HUES48 (cell line): ENCODE data around the gene IFTAP.
"Not testable (repeated sequence)": the region's sequence is repeated elsewhere in the genome, so short reads cannot be mapped to it uniquely, and the experiment has no call there.

Experiments used
- H3K27ac ChIP-seq: one replicate; pipeline ENCODE4 v1.7.0; 2013; ENCODE audit warnings: low read depth, low read length, inconsistent platforms
- H3K27me3 ChIP-seq: 2 replicates; pipeline ENCODE4 v1.6.1; 2013; ENCODE audit warnings: mild to moderate bottlenecking, low read length; ENCODE audit not compliant: control insufficient read depth, insufficient read depth
- H3K36me3 ChIP-seq: 2 replicates; pipeline ENCODE4 v1.6.1; 2013; ENCODE audit warnings: low read length; ENCODE audit not compliant: control insufficient read depth, insufficient read depth
- H3K4me1 ChIP-seq: 2 replicates; pipeline ENCODE4 v1.6.1; 2013; ENCODE audit warnings: mild to moderate bottlenecking, low read length; ENCODE audit not compliant: control insufficient read depth, insufficient read depth
- H3K4me3 ChIP-seq: 2 replicates; pipeline ENCODE4 v1.5.1; 2013; ENCODE audit warnings: mild to moderate bottlenecking, low read depth, low read length
- H3K9ac ChIP-seq: 2 replicates; pipeline ENCODE4 v1.6.1; 2013; ENCODE audit warnings: mild to moderate bottlenecking, low read depth, low read length, moderate library complexity
- H3K9me3 ChIP-seq: 2 replicates; pipeline ENCODE4 v1.6.1; 2013; ENCODE audit warnings: low read length; ENCODE audit not compliant: control insufficient read depth, insufficient read depth

Gene IFTAP

DNA sequence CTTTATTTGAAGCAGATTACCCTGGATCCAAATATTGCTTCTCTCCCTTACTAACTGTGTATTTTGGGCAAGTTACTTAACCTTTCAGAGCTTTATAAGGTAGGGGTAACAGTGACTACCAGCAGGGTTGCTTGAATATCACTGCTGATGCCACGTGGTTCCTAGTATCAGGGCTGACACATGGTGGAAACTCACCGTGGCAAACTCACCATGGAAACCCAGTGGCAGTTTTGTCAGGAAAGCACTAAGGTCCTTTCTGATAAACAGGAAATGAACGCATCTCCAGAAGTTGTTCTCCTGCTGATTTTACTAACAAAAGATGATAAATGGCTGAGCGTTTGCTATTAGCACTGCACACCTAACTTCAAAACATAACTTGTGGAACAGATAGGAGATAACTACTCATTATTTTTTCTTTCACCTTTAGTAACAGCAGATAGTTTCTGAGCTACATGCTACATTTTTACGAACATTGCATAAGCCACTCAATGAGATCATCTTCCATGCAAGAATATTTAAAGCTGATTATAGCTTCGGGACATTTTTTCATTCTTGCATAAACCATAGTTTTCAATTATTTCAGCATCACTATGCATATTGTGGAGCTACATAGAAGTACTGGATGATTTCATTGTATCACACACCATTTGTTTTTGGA, 63.4 kb downstream of the IFTAP start:
- H3K4me3 ChIP-seq = no peak overlapping the region
- H3K9ac ChIP-seq = no peak overlapping the region
- H3K27ac ChIP-seq = no peak overlapping the region
- no peaks in the 10 kb centered on the region for H3K36me3 ChIP-seq
- no peaks in the 10 kb centered on the region for H3K9me3 ChIP-seq
- H3K27me3 ChIP-seq = no peaks in the 10 kb centered on the region
- H3K4me1 ChIP-seq = no peaks in the 10 kb centered on the region

DNA sequence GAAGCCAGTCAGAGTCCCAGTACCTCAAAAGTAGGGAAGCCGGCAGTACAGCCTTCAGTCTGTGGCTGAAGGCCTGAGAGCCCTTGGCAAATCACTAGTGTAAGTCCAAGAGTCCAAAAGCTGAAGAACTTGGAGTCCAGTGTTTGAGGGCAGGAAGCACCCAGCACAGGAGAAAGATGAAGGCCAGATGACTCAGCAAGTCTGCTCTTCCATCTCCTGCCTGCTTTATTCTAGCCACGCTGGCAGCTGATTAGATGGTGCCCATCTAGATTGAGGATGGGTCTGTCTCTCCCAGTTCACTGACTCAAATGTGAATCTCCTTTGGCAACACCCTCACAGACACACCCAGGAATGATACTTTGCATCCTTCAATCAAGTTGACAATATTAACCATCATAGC, 67.1 kb downstream of the IFTAP start:
- not testable (repeated sequence) for H3K27me3 ChIP-seq, H3K27ac ChIP-seq, H3K9me3 ChIP-seq, H3K36me3 ChIP-seq, H3K4me1 ChIP-seq, H3K9ac ChIP-seq, H3K4me3 ChIP-seq

- Histone ChIP-seq H3K9ac (no peak overlapping the region), H3K9me3 (peaks cover 23% of the 10 kb centered on the region), H3K27me3 (no peaks in the 10 kb centered on the region), H3K4me3 (no peak overlapping the region), H3K36me3 (no peaks in the 10 kb centered on the region), H3K27ac (no peak overlapping the region), H3K4me1 (no peaks in the 10 kb centered on the region)
These were observed 78.6 kb downstream of the IFTAP start for GRCh38 chr11:36672815-36673450.

DNA sequence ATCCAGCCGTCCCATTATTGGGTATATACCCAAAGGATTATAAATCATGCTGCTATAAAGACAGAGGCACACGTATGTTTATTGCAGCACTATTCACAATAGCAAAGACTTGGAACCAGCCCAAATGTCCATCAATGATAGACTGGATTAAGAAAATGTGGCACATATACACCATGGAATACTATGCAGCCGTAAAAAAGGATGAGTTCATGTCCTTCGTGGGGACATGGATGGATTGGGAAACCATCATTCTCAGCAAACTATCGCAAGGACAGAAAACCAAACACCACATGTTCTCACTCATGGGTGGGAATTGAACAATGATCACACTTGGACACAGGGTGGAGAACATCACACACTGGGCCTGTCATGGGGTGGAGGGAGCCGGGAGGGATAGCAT, 85.2 kb downstream of the IFTAP start:
- H3K4me3 ChIP-seq, H3K27me3 ChIP-seq, H3K27ac ChIP-seq, H3K9ac ChIP-seq, H3K4me1 ChIP-seq, H3K9me3 ChIP-seq, H3K36me3 ChIP-seq: not testable (repeated sequence)

DNA sequence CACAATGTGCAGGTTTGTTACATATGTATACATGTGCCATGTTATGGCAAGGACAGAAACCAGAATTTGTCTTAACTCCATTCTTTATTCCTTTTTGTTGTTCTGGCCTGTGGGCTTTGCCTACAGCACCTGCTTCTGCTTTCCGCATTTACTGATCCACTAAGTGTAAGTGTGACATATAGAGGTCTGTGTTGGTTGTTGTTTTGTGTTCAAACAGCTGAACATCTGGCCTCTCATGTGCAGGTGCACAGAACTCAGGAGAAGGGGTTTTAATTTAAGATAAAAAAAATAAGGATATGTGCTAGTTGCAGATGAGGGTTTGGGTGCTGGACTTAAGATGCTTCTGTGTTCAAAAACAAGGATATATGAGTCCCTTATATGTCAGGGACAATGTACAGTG, 89.5 kb downstream of the IFTAP start:
- H3K4me3 ChIP-seq = no peak overlapping the region
- no peaks in the 10 kb centered on the region; the same call in 1 of the 2 replicates for H3K9me3 ChIP-seq
- no peaks in the 10 kb centered on the region for H3K27me3 ChIP-seq
- H3K4me1 ChIP-seq = no peaks in the 10 kb centered on the region
- H3K27ac ChIP-seq = no peak overlapping the region
- H3K9ac ChIP-seq = no peak overlapping the region
- no peaks in the 10 kb centered on the region for H3K36me3 ChIP-seq

DNA sequence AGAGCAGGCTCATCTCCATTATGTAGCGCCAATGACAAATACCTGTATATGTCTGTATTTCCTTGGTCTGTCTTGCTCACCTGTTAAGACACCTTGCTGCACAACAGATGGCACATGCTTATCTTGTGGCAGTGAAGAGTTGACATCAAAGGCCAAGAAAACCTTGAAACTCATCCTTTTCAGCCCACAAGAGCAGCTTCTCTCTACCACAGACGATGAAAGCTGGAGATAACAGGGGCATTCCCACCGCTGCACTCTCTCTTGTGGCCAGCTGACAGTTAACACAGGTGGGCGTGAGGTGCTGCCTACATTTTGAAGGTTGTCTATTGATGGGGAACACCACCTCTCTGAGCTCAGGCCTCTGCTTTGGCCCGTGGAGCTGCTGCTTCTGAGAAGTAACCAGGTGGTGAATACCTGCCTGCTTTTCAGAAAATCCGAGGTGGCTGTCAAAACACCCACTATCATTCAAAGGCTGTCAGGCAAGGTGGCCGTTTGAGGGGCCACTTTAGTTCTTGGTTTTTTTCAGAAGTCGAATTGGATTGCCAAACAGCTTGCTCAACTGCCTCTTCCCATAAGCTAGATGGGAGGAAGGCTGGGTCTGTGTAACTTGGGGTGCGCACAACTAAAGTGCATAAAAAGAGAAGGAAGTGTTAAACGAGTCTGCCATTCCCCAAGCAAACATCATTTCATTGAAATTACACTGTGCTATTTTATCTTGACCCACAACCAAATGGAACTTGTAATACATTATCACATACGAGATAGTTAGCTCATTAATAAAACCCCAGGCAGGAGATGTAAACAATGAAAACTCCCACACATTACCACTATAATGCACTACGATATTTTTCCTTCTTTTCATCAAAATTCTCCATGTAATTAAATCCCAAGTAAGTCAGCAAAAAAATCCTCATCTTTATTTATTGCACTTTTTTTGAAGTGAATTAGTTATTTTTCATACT, 90.8 kb downstream of the IFTAP start:
- no peak overlapping the region for H3K4me3 ChIP-seq
- H3K4me1 ChIP-seq = no peaks in the 10 kb centered on the region
- no peaks in the 10 kb centered on the region for H3K9me3 ChIP-seq
- H3K27me3 ChIP-seq = no peaks in the 10 kb centered on the region
- no peak overlapping the region for H3K27ac ChIP-seq
- H3K36me3 ChIP-seq = no peaks in the 10 kb centered on the region
- no peak overlapping the region for H3K9ac ChIP-seq

DNA sequence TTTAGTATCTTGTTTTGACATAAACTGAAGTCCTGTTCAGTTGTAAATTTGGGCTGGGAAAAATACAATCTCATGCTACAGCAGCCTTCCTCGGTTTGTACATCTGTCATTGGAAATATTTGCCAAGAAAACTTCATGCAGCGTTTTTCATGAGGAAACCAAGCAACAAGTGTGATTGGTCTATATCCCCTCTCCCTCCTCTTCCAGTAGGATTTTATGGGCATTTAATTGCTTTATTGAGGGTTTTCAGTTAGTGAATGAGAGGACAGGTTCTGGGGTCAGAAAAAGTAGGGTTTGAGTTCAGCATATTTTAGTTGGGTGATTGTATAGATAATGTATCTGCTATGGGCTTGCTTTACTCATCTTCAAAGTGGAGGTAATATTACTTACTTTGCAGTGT, 93.8 kb downstream of the IFTAP start:
- Histone ChIP-seq H3K9ac (no peak overlapping the region), H3K4me1 (no peaks in the 10 kb centered on the region), H3K4me3 (no peak overlapping the region), H3K27ac (no peak overlapping the region), H3K9me3 (no peaks in the 10 kb centered on the region), H3K36me3 (no peaks in the 10 kb centered on the region), H3K27me3 (no peaks in the 10 kb centered on the region)

- no peaks in the 10 kb centered on the region for H3K27me3 ChIP-seq
- H3K27ac ChIP-seq = no peak overlapping the region
- no peaks in the 10 kb centered on the region for H3K9me3 ChIP-seq
- H3K36me3 ChIP-seq = no peaks in the 10 kb centered on the region
- no peak overlapping the region for H3K9ac ChIP-seq
- no peaks in the 10 kb centered on the region for H3K4me1 ChIP-seq
- no peak overlapping the region for H3K4me3 ChIP-seq
These were observed 94.4 kb downstream of the IFTAP start for GRCh38 chr11:36688571-36689291.

DNA sequence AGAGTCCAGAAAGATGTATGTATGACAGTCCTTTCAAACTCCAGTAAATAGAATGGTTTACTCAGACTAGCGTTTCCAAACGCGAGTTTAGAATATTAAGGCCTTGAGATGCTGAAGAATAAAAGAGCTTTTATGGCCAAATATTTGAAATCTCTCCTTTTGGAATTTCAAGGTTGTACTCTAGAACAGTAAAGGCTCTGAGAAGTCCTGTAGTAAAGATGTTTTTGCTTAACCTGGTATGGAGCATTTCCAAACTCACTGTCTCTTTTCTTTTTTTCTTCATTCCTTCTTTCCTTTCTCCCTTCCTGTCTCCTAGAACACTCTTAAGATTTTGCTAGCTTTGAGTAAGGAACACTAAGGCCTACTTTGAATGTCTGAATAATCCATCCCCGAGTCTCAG, 95.1 kb downstream of the IFTAP start:
- no peaks in the 10 kb centered on the region for H3K36me3 ChIP-seq
- H3K4me3 ChIP-seq = no peak overlapping the region
- H3K9ac ChIP-seq = no peak overlapping the region
- H3K4me1 ChIP-seq = no peaks in the 10 kb centered on the region
- H3K27me3 ChIP-seq = no peaks in the 10 kb centered on the region
- no peak overlapping the region for H3K27ac ChIP-seq
- no peaks in the 10 kb centered on the region for H3K9me3 ChIP-seq

GRCh38 chr11:36692704-36693103, 98.4 kb downstream of the IFTAP start:
- H3K9ac ChIP-seq = no peak overlapping the region
- H3K9me3 ChIP-seq = no peaks in the 10 kb centered on the region
- H3K4me1 ChIP-seq = no peaks in the 10 kb centered on the region
- H3K36me3 ChIP-seq = no peaks in the 10 kb centered on the region
- H3K27ac ChIP-seq = no peak overlapping the region
- H3K4me3 ChIP-seq = no peak overlapping the region
- H3K27me3 ChIP-seq = no peaks in the 10 kb centered on the region; the same call in 1 of the 2 replicates
